Renal cortex interstitium (tissue), 11 donors: ENCODE measurements around the gene CD79B. TPM values are rescaled to one million over a fixed set of nuclear protein-coding genes. Genes with fewer than 3 reads are reported as not detected.
"Not testable (repeated sequence)": the region's sequence is repeated elsewhere in the genome, so short reads cannot be mapped to it uniquely, and the experiment has no call there.

Experiments
- DNase-seq, 11 donors: peaks; one replicate each; pipeline ENCODE4 v3.0.0-alpha.2; 2013; ENCODE audit warnings: low read depth in 9 of 11, low spot score in 4 of 11; ENCODE audit errors: extremely low read depth in 1 of 11
- polyA plus RNA-seq, 3 donors: library from polyadenylated mRNA; unstranded; fragments of 120-200 nt; gene quantifications; one replicate each; pipeline ENCODE4 v1.2.1, GENCODE V29; 2013; ENCODE audit not compliant: insufficient read length in 3 of 3

CD79B gene
- polyA plus RNA-seq, 3 donors, result 2.1 to 4.1 (median 3.1) TPM

- DNase-seq, result no peak
Measured at GRCh38 chr17:63939884-63940283, 7.8 kb upstream of the CD79B start.

- no peak for DNase-seq
Measured at GRCh38 chr17:63939401-63939800, 7.3 kb upstream of the CD79B start.

- no peak for DNase-seq
Measured at GRCh38 chr17:63937920-63938319, 5.8 kb upstream of the CD79B start.

GRCh38 chr17:63937319-63937718 lies 5.2 kb upstream of the CD79B start:
- no peak for DNase-seq

GRCh38 chr17:63934183-63935112 lies 2.3 kb upstream of the CD79B start:
- DNase-seq, result no peak

- DNase-seq, result no peak
Measured at GRCh38 chr17:63933598-63933997, 1.5 kb upstream of the CD79B start.

GRCh38 chr17:63932721-63933120 lies 590 bp upstream of the CD79B start:
- no peak for DNase-seq

- no peak for DNase-seq
Measured at GRCh38 chr17:63930951-63931575, 1.1 kb downstream of the CD79B start.

GRCh38 chr17:63929860-63930766 lies 2.0 kb downstream of the CD79B start:
- no peak for DNase-seq

- DNase-seq, result no peak
Measured at GRCh38 chr17:63928966-63929695, 3.0 kb downstream of the CD79B start.

- no peak for DNase-seq
Measured at GRCh38 chr17:63928172-63928666, 3.9 kb downstream of the CD79B start.

GRCh38 chr17:63927464-63928171 lies 4.5 kb downstream of the CD79B start:
- no peak for DNase-seq

GRCh38 chr17:63926164-63926563 lies 6.0 kb downstream of the CD79B start:
- DNase-seq, result no peak

- no peak for DNase-seq
Measured at GRCh38 chr17:63925615-63926014, 6.5 kb downstream of the CD79B start.

- not testable (repeated sequence) for DNase-seq
Measured at GRCh38 chr17:63922402-63922801, 9.7 kb downstream of the CD79B start.

GRCh38 chr17:63920779-63921178 lies 11.4 kb downstream of the CD79B start:
- DNase-seq, result not testable (repeated sequence)

GRCh38 chr17:63920050-63920449 lies 12.1 kb downstream of the CD79B start:
- DNase-seq, result not testable (repeated sequence)

- DNase-seq, result peak in 7 of 11 donors; percentile 21 to 56 (median 37)
Measured at GRCh38 chr17:63919311-63919723, 12.8 kb downstream of the CD79B start.
